Renal cortical epithelial cell (primary cell): ENCODE measurements around the gene AGBL3. TPM values are rescaled to one million over a fixed set of nuclear protein-coding genes. Genes with fewer than 3 reads are reported as not detected.
A peak's percentile ranks its signal among the peaks of the same experiment; 100 is the strongest.

Experiments
- DNase-seq: peaks from one replicate; pipeline ENCODE4 v3.0.0-alpha.2; 2011; ENCODE audit warnings: low read depth
- total RNA-seq: library from RNA; depleted of rRNA; stranded (reverse); fragments of >200 nt; gene quantifications from 2 replicates; pipeline ENCODE4 v1.2.3, GENCODE V29; 2014

Gene AGBL3
- total RNA-seq, 1 donor from 2014 or later, result 3.6 TPM

DNA sequence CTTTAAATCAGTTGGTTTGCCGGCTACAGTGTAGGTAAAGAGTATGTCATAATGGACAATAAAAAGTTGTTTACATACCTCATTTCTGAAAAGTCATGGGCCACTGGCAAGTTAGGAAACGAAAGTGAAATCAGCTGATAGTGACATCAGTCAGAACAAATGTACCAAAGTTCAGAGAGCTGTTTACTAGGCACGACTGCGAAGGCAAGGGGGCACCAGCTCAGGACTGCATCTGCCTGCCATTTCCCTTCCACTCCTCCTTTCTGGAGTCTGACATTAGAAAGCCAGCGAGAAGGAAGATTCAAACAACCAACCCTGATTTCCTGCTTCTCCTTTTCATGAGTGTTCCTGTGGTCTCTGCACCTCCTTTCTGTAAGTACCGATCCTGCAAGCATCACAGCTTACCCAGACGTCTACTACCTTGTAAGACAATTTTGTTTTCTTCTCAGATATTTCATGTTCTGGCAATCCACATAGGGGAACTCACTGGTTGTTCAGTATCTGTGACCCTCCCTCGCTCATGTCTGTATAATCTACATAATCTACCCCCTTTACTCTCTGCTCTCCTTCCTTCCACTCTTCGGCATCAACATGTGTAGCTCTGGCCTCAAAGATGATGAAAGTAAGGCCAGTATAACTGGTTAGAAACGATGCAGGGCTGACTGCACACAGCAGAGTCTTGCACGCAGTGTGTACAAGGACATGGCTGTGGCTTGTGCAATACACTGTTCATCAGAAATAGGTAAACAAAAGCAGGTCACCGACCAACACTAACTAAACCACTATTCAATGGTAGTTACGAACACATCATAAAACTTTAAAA, 161.8 kb downstream of the AGBL3 start, which contains the start of gene TMEM140:
TMEM140 (plus strand) TSS at position 174 of the 823 bp plus-strand sequence. CDS start 16,370 bp downstream, outside the sequence.
- peak; percentile 93 for DNase-seq

DNA sequence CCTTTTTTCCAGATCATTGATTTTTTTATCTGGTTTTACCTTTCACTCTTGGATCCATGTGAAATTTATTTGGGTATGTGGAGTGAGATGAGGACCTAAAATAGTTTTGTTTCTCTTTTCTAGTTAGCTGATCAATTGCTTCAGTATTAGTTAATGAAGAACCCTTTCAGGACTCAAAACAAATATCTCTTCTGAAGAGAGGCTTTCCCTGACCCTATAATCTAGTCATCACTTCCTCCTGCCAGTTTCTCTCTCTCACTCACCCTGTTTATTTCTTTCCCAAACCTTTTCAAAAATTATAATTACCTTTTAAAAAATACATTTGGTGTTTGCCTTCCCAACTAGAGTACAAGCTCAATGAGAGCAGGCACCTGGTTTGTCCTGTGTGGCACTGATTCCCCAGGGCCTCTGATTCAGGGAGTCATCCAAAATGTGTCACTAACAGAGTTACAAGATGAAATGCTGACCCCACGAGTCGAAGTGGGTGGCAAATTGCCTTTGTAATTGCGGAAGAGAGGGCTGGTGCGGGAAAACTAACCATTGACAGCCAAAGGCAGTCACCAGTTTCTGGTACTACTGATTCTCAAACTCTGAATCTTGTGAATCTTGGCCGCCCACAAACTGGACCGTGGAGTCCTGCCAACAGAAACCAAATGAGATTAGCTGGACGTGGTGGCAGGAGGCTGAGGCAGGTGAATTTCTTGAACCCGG, 163.9 kb downstream of the AGBL3 start:
- no peak for DNase-seq

DNA sequence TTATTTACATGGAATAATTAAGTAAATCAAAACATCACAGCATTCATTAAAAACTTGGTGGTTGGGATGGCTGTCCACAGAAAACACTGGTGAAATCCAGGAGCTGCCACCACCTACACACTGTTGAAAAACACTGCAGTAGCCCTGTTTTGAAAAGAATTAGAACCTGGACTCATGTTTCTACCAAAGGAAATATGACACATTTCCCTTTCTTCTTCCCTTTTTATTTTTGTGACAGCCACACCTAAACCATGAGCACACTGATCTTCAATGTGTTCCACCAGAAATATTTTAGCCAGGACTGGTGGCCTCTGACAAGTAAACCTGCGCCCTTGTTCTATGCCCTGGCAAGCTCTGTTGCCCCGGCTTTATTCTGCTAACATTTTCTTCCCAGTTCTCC, 164.8 kb downstream of the AGBL3 start:
- no peak for DNase-seq

DNA sequence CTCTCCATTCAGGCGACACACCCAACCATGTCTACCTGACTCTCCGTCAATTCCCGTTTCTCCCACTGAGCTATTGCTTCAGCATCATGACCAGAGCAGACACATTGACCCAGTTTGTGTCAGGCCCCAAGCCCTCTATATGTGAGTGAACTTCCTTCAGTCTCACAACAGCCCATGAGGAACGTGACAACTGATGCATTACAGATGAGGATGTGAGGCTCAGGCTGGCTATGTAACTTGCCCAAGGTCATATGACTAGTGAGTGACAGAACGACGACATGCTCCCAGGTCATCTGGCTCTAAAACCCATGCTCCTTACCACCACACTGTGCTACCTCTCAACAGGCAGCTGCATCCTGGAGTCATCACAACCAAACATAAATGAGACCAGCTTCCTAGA, 165.2 kb downstream of the AGBL3 start:
- DNase-seq, result peak; percentile 63

DNA sequence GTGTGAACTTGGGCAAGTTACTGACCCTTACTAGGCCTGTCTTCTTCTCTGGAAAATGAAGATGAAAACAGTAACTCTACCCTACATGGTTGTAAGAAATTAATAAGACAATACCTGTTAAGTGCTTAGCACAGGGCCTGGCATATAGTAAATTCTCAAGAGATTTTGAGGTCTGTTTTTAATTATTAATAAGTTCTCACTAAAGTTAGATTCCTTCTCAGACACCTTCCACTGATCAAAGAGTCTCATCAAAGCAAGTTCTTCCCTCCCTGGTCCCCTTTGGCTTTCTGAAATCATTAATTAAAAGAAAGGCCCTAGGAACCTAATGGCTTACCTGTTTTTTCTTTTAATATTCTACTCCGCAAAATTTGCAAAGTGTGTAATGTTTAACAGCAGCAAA, 166.1 kb downstream of the AGBL3 start:
- peak; percentile 89 for DNase-seq

DNA sequence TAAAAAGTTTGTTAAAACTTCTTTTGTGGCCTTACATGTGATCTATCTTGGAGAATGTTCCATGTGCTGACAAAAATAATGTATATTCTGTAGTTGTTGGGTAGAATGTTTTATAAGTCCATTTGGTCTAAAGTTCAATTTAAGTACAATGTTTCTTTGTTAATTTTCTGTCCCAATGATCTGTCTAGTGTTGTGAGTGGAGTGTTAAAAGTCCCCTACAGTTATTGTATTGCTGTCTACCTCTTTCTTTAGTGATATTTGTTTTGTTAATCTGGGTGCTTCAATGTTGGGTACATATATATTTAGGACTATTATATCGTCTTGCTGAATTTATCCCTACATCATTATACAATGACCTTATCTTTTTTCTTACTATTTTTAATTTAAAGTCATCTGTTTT, 168.4 kb downstream of the AGBL3 start:
- no peak for DNase-seq

- no peak for DNase-seq
These were observed 170.0 kb downstream of the AGBL3 start for GRCh38 chr7:135156290-135156689.

GRCh38 chr7:135158141-135158655, 171.9 kb downstream of the AGBL3 start:
- no peak for DNase-seq

GRCh38 chr7:135158874-135159273, 172.6 kb downstream of the AGBL3 start:
- no peak for DNase-seq

GRCh38 chr7:135159359-135160085, 173.2 kb downstream of the AGBL3 start:
- no peak for DNase-seq

GRCh38 chr7:135160098-135160857, 174.0 kb downstream of the AGBL3 start:
- peak; percentile 92 for DNase-seq

GRCh38 chr7:135160858-135161653, 174.7 kb downstream of the AGBL3 start:
- peak; percentile 68 for DNase-seq

DNA sequence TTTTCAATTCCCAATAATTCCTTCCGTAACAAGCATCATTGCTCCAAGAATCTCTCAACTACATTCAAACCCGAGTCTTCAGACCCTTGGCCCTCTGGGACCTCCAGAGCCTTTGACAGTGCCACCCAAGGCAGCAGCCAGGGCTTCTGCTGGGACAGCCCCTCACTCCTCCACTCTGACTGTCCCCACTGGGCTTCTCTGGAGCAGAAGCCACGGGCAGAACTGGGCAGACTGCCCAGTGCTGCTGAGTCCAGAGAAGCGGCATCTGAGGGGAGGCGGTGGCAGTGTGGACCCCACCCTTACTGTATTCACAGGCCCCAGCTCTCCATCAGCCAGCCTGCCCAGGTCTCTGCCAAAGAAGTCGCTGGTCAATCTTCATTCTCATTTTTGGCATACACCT, 175.4 kb downstream of the AGBL3 start:
- no peak for DNase-seq

GRCh38 chr7:135162382-135163001, 176.2 kb downstream of the AGBL3 start:
- no peak for DNase-seq

- DNase-seq, result no peak
These were observed 178.2 kb downstream of the AGBL3 start for GRCh38 chr7:135164357-135165061.

DNA sequence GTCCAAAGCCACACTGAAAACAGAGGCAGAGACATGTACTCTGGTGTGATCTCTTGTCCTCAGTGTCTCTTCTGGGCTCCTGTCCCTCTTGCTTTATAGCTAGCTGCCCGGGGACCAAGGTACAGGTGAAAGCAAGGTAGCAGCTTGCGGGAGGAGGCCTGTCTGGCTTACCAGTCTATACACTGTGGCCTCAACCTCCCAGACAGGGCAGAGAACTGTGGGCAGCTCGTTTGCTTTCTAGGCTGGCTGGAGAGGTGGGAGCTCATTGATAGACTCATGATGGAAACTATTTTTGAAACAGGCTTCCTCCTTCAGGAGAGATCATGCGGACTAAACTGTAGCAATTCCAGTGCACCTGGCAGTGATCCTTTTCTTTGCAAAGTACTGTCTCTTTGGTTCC, 179.6 kb downstream of the AGBL3 start:
- no peak for DNase-seq

DNA sequence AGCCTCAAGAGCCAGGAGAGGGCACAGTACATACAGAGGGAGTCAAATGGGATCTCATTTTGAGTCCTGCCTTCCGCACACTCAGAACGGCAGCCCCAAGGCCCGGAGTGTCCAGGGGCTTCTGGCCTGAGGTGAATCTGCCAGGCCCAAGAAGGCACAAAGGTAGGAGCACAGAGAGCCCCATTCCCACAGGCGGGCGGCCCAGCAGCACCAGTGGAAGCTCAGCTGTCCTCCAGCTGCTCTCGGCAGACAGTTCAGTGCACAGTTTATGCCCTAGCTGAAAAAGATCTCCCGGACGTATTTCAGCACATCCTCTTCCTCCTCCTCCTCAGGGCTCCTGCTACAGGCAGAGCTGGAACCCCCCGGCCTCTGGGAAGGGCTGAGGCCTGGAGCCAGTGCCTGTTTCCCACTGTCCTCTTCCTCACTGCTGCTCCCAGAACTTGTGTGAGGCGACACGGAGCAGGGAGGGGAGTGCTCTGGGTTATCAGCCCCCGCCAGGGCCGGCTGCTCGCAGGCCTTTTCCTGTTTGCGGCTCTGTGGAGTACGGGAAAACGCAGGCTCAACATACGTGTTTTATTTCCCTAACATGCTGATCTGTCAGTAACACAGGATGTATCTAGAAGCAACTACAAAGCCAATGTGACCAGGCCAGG, 180.2 kb downstream of the AGBL3 start:
- DNase-seq, result no peak

- no peak for DNase-seq
These were observed 181.1 kb downstream of the AGBL3 start for GRCh38 chr7:135167365-135167917.

- no peak for DNase-seq
These were observed 181.7 kb downstream of the AGBL3 start for GRCh38 chr7:135168001-135168400.
